ENCODE results near the gene TEX53. TPM values are rescaled to one million over a fixed set of nuclear protein-coding genes. Genes with fewer than 3 reads are reported as not detected.

TEX53 gene
- total RNA-seq, 4 donors from 2014 or later, result not detected

DNA sequence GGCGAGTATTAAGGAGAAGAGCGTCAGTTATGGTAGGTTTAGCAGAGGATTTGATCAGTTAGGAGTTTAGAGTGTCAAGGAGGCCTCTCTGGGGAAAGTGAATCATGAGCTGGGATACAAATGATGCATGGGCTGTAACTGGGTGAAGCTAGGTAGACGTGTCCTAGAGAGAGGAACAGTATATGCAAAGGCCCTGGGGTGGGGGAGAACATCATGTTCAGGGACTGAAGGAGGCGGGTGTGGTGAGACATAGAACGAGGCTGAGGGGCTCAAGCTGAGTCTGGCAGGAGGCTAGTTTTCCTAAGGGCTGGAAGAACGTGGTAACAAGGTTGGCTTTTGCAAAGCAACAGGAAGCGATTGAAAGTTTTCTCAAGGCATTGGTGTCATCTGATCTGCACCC lies 36.0 kb downstream of the TEX53 start:
- no peak overlapping the region for H3K4me3 ChIP-seq
- TF ChIP-seq POLR2A (IDR thresholded peaks at IDR 0.05), result no peak
- TF ChIP-seq EP300 (IDR thresholded peaks at IDR 0.05), result no peak
- TF ChIP-seq, protein P1, sequence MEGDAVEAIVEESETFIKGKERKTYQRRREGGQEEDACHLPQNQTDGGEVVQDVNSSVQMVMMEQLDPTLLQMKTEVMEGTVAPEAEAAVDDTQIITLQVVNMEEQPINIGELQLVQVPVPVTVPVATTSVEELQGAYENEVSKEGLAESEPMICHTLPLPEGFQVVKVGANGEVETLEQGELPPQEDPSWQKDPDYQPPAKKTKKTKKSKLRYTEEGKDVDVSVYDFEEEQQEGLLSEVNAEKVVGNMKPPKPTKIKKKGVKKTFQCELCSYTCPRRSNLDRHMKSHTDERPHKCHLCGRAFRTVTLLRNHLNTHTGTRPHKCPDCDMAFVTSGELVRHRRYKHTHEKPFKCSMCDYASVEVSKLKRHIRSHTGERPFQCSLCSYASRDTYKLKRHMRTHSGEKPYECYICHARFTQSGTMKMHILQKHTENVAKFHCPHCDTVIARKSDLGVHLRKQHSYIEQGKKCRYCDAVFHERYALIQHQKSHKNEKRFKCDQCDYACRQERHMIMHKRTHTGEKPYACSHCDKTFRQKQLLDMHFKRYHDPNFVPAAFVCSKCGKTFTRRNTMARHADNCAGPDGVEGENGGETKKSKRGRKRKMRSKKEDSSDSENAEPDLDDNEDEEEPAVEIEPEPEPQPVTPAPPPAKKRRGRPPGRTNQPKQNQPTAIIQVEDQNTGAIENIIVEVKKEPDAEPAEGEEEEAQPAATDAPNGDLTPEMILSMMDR (IDR thresholded peaks at IDR 0.05), result no peak
- no peak overlapping the region for H3K27ac ChIP-seq
- DNase-seq (ENCODE audit: low spot score in 2 of 2), result no peak
- H3K27me3 ChIP-seq, result no peaks in the 10 kb centered on the region
- H3K36me3 ChIP-seq, result peaks cover 0 to 39% (median 0%) of the 10 kb centered on the region in 3 donors
- H3K4me1 ChIP-seq, result peaks cover 0 to 9% (median 4%) of the 10 kb centered on the region in 4 donors
- WGBS, 2 donors, result 91 to 94% methylated on average over 7 of the region's 7 CpGs
- H3K9me3 ChIP-seq, result no peaks in the 10 kb centered on the region

DNA sequence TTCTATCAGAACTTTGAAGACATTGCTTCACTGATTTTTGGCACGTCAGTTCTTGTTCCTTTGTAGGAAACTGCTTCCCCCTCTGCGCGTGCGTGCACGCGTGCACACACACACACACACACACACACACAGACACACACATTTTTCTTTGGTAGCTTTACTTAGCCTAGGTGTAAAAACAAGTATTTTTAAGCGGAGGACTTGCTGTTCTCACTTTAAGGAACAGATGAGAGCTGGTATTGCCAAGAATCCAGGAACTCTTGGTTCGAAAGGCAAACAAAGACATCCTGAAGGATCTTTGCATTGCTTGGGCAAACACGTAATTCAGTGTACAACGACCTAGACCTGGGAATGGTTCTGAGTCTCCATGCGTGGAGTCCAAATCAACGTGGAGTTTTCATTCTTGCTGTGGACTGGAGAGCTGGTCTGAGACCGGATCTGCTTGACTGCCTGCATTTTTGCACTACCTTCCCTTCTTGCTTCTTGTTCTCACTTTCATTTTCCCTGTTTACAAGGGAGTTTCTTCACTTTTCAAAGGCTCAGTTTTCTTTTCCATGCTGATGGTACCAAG lies 38.3 kb downstream of the TEX53 start:
- peak overlapping the region in 3 of 4 donors; percentile 25 to 57 (median 36) for H3K27ac ChIP-seq
- H3K27me3 ChIP-seq, result no peaks in the 10 kb centered on the region
- H3K4me3 ChIP-seq, result peak overlapping the region in 1 of 4 donors; percentile 21
- WGBS, 2 donors, result 72 to 73% methylated on average over 13 of the region's 13 CpGs
- H3K9me3 ChIP-seq, result no peaks in the 10 kb centered on the region
- DNase-seq (ENCODE audit: low spot score in 2 of 2), result no peak
- H3K36me3 ChIP-seq, result peaks cover 0 to 36% (median 0%) of the 10 kb centered on the region in 3 donors
- peaks cover 0 to 11% (median 4%) of the 10 kb centered on the region in 4 donors for H3K4me1 ChIP-seq
- TF ChIP-seq POLR2A (IDR thresholded peaks at IDR 0.05), result no peak
- TF ChIP-seq, protein P1 (IDR thresholded peaks at IDR 0.05), result no peak
- no peak for TF ChIP-seq EP300 (IDR thresholded peaks at IDR 0.05)

DNA sequence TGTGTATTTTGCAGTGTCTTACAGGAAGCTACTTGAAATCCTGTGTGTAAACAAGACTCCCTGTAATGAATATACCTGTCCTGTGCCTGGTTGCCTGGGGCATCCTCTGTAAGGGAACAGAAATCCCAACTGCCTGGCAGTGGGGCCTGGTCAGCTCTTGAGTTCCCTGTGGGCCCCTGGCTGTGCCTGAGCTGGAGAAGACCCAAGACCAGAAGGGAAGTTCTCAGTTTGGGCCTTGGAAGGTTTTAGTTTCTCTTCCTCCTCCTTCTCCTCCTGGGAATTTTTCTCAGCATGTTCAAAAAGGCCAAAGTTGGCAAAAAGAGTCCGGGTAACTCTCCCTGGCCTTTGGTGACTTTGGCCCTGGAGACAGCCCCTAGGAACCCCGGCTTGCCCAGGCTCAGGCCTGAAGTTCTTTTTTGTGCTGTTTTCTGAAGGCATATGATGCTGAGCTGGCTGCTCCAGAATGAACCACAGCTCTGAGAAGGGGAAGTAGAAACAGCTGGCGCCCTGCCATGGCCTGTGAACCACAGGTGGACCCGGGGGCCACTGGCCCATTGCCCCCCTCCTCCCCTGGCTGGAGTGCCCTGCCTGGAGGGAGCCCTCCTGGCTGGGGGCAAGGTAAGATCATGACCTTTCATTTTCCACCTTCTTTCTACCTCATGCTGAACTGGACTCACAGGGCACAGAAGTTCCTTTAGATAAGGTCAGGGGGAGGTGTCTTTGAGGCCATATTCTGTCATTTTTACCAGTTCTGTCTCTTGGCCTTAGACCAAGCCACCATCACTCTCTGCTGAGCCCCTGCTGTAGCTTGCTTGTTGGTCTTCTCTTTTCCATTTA lies 40.7 kb downstream of the TEX53 start:
- WGBS, 2 donors, result 49 to 65% methylated on average over 4 of the region's 4 CpGs
- peaks cover 0 to 22% (median 0%) of the 10 kb centered on the region in 3 donors for H3K36me3 ChIP-seq
- no peaks in the 10 kb centered on the region for H3K27me3 ChIP-seq
- peak; percentile 57 to 62 for DNase-seq (ENCODE audit: low spot score in 2 of 2)
- TF ChIP-seq EP300 (IDR thresholded peaks at IDR 0.05) (no peak), POLR2A (IDR thresholded peaks at IDR 0.05) (no peak)
- TF ChIP-seq, protein P1 (IDR thresholded peaks at IDR 0.05), result no peak
- peaks cover 0 to 26% (median 16%) of the 10 kb centered on the region in 4 donors for H3K4me1 ChIP-seq
- H3K27ac ChIP-seq, result peak overlapping the region in 3 of 4 donors; percentile 36 to 57 (median 43)
- no peaks in the 10 kb centered on the region for H3K9me3 ChIP-seq
- H3K4me3 ChIP-seq, result no peak overlapping the region

DNA sequence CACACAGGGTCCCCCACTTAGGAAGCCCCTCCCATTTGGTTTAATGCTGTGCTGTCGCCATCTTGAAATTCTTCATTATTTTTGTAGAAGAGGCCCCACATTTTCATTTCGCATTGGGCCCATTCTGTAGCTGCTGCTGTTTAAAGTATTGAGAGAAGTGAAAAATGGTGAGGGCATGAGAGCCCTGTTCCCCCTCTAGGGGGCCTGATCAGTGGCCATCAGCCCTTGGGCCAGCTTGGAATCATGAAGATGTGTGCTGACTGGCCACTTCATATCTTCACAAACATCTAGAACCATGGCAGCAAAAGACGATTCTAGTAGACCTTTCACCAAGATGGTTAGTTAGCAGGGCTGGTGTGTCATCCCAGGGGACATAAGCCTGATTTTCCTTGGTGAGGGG lies 43.2 kb downstream of the TEX53 start:
- 97 to 100% methylated on average over 3 of the region's 3 CpGs for WGBS, 2 donors
- Histone ChIP-seq H3K4me1 (peaks cover 0 to 33% (median 16%) of the 10 kb centered on the region in 4 donors), H3K4me3 (no peak overlapping the region), H3K27me3 (no peaks in the 10 kb centered on the region), H3K27ac (no peak overlapping the region), H3K9me3 (no peaks in the 10 kb centered on the region), H3K36me3 (peaks cover 0 to 17% (median 0%) of the 10 kb centered on the region in 3 donors)
- no peak for TF ChIP-seq EP300 (IDR thresholded peaks at IDR 0.05)
- no peak for TF ChIP-seq POLR2A (IDR thresholded peaks at IDR 0.05)
- TF ChIP-seq, protein P1 (IDR thresholded peaks at IDR 0.05), result no peak
- DNase-seq (ENCODE audit: low spot score in 2 of 2), result no peak

DNA sequence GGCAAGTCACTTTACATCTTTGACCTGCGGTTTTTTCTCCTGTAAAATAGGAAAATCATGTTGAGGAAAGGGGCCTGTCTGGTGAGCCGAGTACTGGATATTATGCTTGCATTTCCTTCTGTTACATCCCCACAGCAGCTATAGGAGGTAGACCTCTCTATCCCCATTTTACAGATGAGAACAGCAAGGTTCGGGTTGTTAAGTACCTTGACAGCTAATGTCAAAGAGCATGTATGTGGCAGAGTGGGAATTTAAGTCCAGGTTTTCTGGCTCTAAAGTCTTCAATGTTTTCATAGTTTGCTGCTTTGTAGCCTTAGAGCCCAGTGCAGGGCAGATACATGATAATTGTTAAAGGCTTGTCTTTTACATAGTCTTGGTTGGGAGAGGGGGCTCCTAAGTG lies 43.7 kb downstream of the TEX53 start:
- peaks cover 0 to 33% (median 16%) of the 10 kb centered on the region in 4 donors for H3K4me1 ChIP-seq
- no peak overlapping the region for H3K4me3 ChIP-seq
- peaks cover 0 to 17% (median 0%) of the 10 kb centered on the region in 3 donors for H3K36me3 ChIP-seq
- H3K27me3 ChIP-seq, result no peaks in the 10 kb centered on the region
- no peak overlapping the region for H3K27ac ChIP-seq
- TF ChIP-seq POLR2A (IDR thresholded peaks at IDR 0.05), result no peak
- 62 to 63% methylated on average over 3 of the region's 3 CpGs for WGBS, 2 donors
- H3K9me3 ChIP-seq, result no peaks in the 10 kb centered on the region
- no peak for DNase-seq (ENCODE audit: low spot score in 2 of 2)
